Peyer's patch (tissue), 4 donors: ENCODE results near the gene SEC14L2.

Experiments used
- POLR2A ChIP-seq, 2 donors: fragments of 450-650 bp; IDR thresholded peaks; one replicate each; pipeline ENCODE4 v1.5.1; 2017; ENCODE audit warnings: antibody characterized with exemption in 2 of 2, mild to moderate bottlenecking in 2 of 2, moderate library complexity in 2 of 2
- TF ChIP-seq, protein P1 (sequence below), 6 experiments: fragments of 450-650 bp in 4 of 6; fragments of 200-600 bp in 2 of 6; sonication (generic) in 1 of 6; IDR thresholded peaks; one replicate each; pipeline ENCODE4 v1.5.1; 2017 to 2019; ENCODE audit warnings: antibody characterized with exemption in 6 of 6, mild to moderate bottlenecking in 3 of 6, moderate library complexity in 1 of 6

DNA sequence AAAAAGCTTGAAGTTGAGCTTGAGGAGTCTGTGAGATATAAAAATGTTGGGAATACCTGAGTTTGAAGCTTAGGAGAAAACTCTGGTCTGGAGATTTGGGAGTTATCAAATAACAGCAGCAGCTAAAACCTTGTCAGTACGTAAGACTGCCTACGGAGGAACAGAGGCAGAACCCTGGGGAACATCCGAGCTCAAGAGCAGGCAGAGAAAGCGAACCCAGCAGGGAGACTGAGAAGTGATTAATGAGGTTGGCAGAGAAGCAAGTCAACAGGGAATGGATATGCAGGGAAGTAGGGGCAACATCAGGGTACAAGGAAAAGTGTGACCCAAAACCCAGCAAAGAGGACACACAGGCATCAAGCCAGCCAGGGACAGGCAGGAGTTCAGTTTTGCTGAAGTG lies 16.2 kb downstream of the SEC14L2 start:
- TF ChIP-seq, protein P1, sequence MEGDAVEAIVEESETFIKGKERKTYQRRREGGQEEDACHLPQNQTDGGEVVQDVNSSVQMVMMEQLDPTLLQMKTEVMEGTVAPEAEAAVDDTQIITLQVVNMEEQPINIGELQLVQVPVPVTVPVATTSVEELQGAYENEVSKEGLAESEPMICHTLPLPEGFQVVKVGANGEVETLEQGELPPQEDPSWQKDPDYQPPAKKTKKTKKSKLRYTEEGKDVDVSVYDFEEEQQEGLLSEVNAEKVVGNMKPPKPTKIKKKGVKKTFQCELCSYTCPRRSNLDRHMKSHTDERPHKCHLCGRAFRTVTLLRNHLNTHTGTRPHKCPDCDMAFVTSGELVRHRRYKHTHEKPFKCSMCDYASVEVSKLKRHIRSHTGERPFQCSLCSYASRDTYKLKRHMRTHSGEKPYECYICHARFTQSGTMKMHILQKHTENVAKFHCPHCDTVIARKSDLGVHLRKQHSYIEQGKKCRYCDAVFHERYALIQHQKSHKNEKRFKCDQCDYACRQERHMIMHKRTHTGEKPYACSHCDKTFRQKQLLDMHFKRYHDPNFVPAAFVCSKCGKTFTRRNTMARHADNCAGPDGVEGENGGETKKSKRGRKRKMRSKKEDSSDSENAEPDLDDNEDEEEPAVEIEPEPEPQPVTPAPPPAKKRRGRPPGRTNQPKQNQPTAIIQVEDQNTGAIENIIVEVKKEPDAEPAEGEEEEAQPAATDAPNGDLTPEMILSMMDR (IDR thresholded peaks at IDR 0.05), result peak in 1 of 6 experiments; percentile 7
- no peak for TF ChIP-seq POLR2A (IDR thresholded peaks at IDR 0.05)
